ENCODE measurements around the gene STOX2.

- TF ChIP-seq CTCF (IDR thresholded peaks at IDR 0.05; ENCODE audit: low read length) (no peak), EZH2 (IDR thresholded peaks at IDR 0.05; ENCODE audit: borderline replicate concordance, low read length) (no peak)
These were observed 29.8 kb upstream of the STOX2 start for GRCh38 chr4:183875251-183875825.

Measured in OCI-LY1 (cell line).